ENCODE results near the gene ZNG1A.

- no peak for TF ChIP-seq POLR2A (IDR thresholded peaks at IDR 0.05)
- no peak for TF ChIP-seq POLR2AphosphoS5 (IDR thresholded peaks at IDR 0.05)
- TF ChIP-seq, protein P1, sequence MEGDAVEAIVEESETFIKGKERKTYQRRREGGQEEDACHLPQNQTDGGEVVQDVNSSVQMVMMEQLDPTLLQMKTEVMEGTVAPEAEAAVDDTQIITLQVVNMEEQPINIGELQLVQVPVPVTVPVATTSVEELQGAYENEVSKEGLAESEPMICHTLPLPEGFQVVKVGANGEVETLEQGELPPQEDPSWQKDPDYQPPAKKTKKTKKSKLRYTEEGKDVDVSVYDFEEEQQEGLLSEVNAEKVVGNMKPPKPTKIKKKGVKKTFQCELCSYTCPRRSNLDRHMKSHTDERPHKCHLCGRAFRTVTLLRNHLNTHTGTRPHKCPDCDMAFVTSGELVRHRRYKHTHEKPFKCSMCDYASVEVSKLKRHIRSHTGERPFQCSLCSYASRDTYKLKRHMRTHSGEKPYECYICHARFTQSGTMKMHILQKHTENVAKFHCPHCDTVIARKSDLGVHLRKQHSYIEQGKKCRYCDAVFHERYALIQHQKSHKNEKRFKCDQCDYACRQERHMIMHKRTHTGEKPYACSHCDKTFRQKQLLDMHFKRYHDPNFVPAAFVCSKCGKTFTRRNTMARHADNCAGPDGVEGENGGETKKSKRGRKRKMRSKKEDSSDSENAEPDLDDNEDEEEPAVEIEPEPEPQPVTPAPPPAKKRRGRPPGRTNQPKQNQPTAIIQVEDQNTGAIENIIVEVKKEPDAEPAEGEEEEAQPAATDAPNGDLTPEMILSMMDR (IDR thresholded peaks at IDR 0.05 in 8 of 11, conservative IDR thresholded peaks at IDR 0.05 in 3 of 11) = no peak
Measured at GRCh38 chr9:223152-223551, 44.3 kb upstream of the ZNG1A start.
